K562 (cell line): ENCODE measurements around the gene RSRC1. TPM values are rescaled to one million over a fixed set of nuclear protein-coding genes. Genes with fewer than 3 reads are reported as not detected.

Experiments
- ARID1B ChIP-seq: fragments of 450-650 bp; IDR thresholded peaks from 2 replicates; pipeline ENCODE4 v1.6.1; 2016; ENCODE audit warnings: antibody characterized with exemption, mild to moderate bottlenecking, inconsistent platforms
- CREB3L1 ChIP-seq: fragments of 450-650 bp; IDR thresholded peaks from 2 replicates; pipeline ENCODE4 v1.6.1; 2014; ENCODE audit warnings: low read depth, mild to moderate bottlenecking, moderate library complexity, borderline replicate concordance
- E2F1 ChIP-seq: sonication (generic); formaldehyde crosslinking; IDR thresholded peaks from 2 replicates; pipeline ENCODE4 v1.8.1; 2023; ENCODE audit warnings: mild to moderate bottlenecking, missing genetic modification reagents, moderate library complexity
- FIP1L1 ChIP-seq: fragments of 200-400 bp; formaldehyde crosslinking; IDR thresholded peaks from 2 replicates; pipeline ENCODE4 v1.6.1; 2018; ENCODE audit warnings: mild to moderate bottlenecking, low read depth, low read length; ENCODE audit not compliant: poor library complexity, severe bottlenecking
- HNRNPLL ChIP-seq: fragments of 200-400 bp; formaldehyde crosslinking; IDR thresholded peaks from 2 replicates; pipeline ENCODE4 v1.6.1; 2017; ENCODE audit warnings: low read length, low read depth, mild to moderate bottlenecking; ENCODE audit not compliant: poor library complexity, severe bottlenecking
- KLF1 ChIP-seq: fragments of 450-650 bp; IDR thresholded peaks from 2 replicates; pipeline ENCODE4 v1.6.1; 2016; ENCODE audit warnings: missing genetic modification characterization, missing compliant biosample characterization
- MTA3 ChIP-seq: fragments of 450-650 bp; formaldehyde crosslinking; IDR thresholded peaks from 2 replicates; pipeline ENCODE4 v1.6.1; 2017; ENCODE audit warnings: mild to moderate bottlenecking, borderline replicate concordance
- NBN ChIP-seq: fragments of 450-650 bp; IDR thresholded peaks from 2 replicates; pipeline ENCODE4 v1.6.1; 2016; ENCODE audit warnings: low read depth, mild to moderate bottlenecking
- NR2C2 ChIP-seq, 2 experiments: fragments of 200-800 bp in 1 of 2; sonication (Bioruptor generic) in 1 of 2; sonication (generic) in 1 of 2; formaldehyde crosslinking in 1 of 2; IDR thresholded peaks; 2 replicates each; pipeline versions ENCODE4 v1.6.1 to v1.8.0; 2016 to 2022; ENCODE audit warnings: mild to moderate bottlenecking in 1 of 2, missing compliant biosample characterization in 1 of 2, missing genetic modification characterization in 1 of 2, missing genetic modification reagents in 1 of 2
- POLR2B ChIP-seq: fragments of 450-650 bp; IDR thresholded peaks from 2 replicates; pipeline ENCODE4 v1.6.1; 2018; ENCODE audit warnings: low read depth; ENCODE audit not compliant: partially characterized antibody
- SMARCA5 ChIP-seq: fragments of 450-650 bp; IDR thresholded peaks from 2 replicates; pipeline ENCODE4 v1.6.1; 2016
- TOE1 ChIP-seq, 2 experiments: fragments of 450-650 bp in 1 of 2; sonication (generic) in 1 of 2; formaldehyde crosslinking in 1 of 2; IDR thresholded peaks; 2 replicates each; pipeline versions ENCODE4 v1.7.1 to v1.8.0; 2016 to 2022; ENCODE audit warnings: borderline replicate concordance in 2 of 2, mild to moderate bottlenecking in 2 of 2, antibody characterized with exemption in 1 of 2, inconsistent platforms in 1 of 2, low read depth in 1 of 2, missing genetic modification reagents in 1 of 2, moderate library complexity in 1 of 2
- ZNF695 ChIP-seq: fragments of 450-650 bp; formaldehyde crosslinking; IDR thresholded peaks from 2 replicates; pipeline ENCODE4 v1.4.0; 2020; ENCODE audit warnings: mild to moderate bottlenecking, moderate library complexity
- polyA plus RNA-seq, 8 experiments: library from polyadenylated mRNA; depleted of rRNA in 4 of 8; stranded (reverse) in 5 of 8; unstranded in 3 of 8; fragments of >200 nt; fragmentation: Nextera tagmentation in 2 of 8; fragmentation: Illumina TruSeq in 1 of 8; extraction: Ambion mirVana in 2 of 8; extraction: Trizol in 1 of 8; gene quantifications; 2 replicates each; pipeline versions ENCODE4 v1.2.1 to v1.2.3, GENCODE V29; 2011 to 2014; ENCODE audit warnings: inconsistent platforms in 1 of 8, missing spikeins in 1 of 8
- total RNA-seq, 7 experiments: library from RNA; depleted of rRNA in 6 of 7; stranded (reverse); fragments of >200 nt in 6 of 7; fragmentation: Illumina TruSeq in 2 of 7; extraction: Trizol in 2 of 7; gene quantifications; 2 replicates each; pipeline versions ENCODE4 v1.2.1 to v1.2.3, GENCODE V29; 2011 to 2021; ENCODE audit warnings: low replicate concordance in 1 of 7
- TF ChIP-seq, protein P1 (sequence below), 3 experiments: fragments of 200-800 bp in 1 of 3; fragments of 250-450 bp in 1 of 3; fragments of 450-650 bp in 1 of 3; sonication (Bioruptor Pico) in 1 of 3; sonication (Bioruptor generic) in 1 of 3; formaldehyde crosslinking in 1 of 3; IDR thresholded peaks; 2 replicates each; pipeline versions ENCODE4 v1.6.1 to v1.8.0; 2016 to 2022; ENCODE audit warnings: mild to moderate bottlenecking in 2 of 3, missing genetic modification characterization in 2 of 3, missing compliant biosample characterization in 1 of 3, moderate library complexity in 1 of 3
- TF ChIP-seq, protein P2 (sequence below): fragments of 250-450 bp; sonication (Bioruptor Pico); IDR thresholded peaks from 2 replicates; pipeline ENCODE4 v1.4.0; 2020; ENCODE audit warnings: mild to moderate bottlenecking, moderate library complexity

Gene RSRC1
- total and polyA plus RNA-seq, 9 of the 15 experiments (the other 6 are each of a cell fraction or from before 2014, with no cell fraction given) = 19.3 to 128 (median 75.5) TPM

GRCh38 chr3:158570999-158571702 lies 461.3 kb downstream of the RSRC1 start, which contains the start of gene MLF1 (continued):
- peak; percentile 40; the same call in 1 of the 2 replicates for TF ChIP-seq SMARCA5
- 0 out of 2 replicates have a peak, but pooled peaks have one; percentile 25 for TF ChIP-seq TOE1 (IDR thresholded peaks at IDR 0.05; ENCODE audit: borderline replicate concordance)
- no peak for TF ChIP-seq TOE1 (CRISPR knock-in tag; IDR thresholded peaks at IDR 0.05; ENCODE audit: borderline replicate concordance, low read depth)
- peak; percentile 92; the same call in 1 of the 2 replicates for TF ChIP-seq NBN
- TF ChIP-seq POLR2B = peak; percentile 48
- TF ChIP-seq ARID1B = 0 out of 2 replicates have a peak, but pooled peaks have one; percentile 10
- TF ChIP-seq HNRNPLL = peak; percentile 66
- TF ChIP-seq NR2C2 (CRISPR knock-in tag; IDR thresholded peaks at IDR 0.05) = no peak; the same call in 1 of the 2 replicates
- TF ChIP-seq NR2C2 (tag; IDR thresholded peaks at IDR 0.05) = peak; percentile 37; the same call in 1 of the 2 replicates
- TF ChIP-seq KLF1 = no peak
- peak; percentile 41; the same call in 1 of the 2 replicates for TF ChIP-seq MTA3
- TF ChIP-seq, protein P1, sequence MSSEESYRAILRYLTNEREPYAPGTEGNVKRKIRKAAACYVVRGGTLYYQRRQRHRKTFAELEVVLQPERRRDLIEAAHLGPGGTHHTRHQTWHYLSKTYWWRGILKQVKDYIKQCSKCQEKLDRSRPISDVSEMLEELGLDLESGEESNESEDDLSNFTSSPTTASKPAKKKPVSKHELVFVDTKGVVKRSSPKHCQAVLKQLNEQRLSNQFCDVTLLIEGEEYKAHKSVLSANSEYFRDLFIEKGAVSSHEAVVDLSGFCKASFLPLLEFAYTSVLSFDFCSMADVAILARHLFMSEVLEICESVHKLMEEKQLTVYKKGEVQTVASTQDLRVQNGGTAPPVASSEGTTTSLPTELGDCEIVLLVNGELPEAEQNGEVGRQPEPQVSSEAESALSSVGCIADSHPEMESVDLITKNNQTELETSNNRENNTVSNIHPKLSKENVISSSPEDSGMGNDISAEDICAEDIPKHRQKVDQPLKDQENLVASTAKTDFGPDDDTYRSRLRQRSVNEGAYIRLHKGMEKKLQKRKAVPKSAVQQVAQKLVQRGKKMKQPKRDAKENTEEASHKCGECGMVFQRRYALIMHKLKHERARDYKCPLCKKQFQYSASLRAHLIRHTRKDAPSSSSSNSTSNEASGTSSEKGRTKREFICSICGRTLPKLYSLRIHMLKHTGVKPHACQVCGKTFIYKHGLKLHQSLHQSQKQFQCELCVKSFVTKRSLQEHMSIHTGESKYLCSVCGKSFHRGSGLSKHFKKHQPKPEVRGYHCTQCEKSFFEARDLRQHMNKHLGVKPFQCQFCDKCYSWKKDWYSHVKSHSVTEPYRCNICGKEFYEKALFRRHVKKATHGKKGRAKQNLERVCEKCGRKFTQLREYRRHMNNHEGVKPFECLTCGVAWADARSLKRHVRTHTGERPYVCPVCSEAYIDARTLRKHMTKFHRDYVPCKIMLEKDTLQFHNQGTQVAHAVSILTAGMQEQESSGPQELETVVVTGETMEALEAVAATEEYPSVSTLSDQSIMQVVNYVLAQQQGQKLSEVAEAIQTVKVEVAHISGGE (CRISPR knock-in tag; IDR thresholded peaks at IDR 0.05) = no peak
- TF ChIP-seq ZNF695 (CRISPR knock-in tag) = no peak
- peak; percentile 27 for TF ChIP-seq FIP1L1
- TF ChIP-seq E2F1 = peak; percentile 86; the same call in 1 of the 2 replicates
- TF ChIP-seq, protein P2, sequence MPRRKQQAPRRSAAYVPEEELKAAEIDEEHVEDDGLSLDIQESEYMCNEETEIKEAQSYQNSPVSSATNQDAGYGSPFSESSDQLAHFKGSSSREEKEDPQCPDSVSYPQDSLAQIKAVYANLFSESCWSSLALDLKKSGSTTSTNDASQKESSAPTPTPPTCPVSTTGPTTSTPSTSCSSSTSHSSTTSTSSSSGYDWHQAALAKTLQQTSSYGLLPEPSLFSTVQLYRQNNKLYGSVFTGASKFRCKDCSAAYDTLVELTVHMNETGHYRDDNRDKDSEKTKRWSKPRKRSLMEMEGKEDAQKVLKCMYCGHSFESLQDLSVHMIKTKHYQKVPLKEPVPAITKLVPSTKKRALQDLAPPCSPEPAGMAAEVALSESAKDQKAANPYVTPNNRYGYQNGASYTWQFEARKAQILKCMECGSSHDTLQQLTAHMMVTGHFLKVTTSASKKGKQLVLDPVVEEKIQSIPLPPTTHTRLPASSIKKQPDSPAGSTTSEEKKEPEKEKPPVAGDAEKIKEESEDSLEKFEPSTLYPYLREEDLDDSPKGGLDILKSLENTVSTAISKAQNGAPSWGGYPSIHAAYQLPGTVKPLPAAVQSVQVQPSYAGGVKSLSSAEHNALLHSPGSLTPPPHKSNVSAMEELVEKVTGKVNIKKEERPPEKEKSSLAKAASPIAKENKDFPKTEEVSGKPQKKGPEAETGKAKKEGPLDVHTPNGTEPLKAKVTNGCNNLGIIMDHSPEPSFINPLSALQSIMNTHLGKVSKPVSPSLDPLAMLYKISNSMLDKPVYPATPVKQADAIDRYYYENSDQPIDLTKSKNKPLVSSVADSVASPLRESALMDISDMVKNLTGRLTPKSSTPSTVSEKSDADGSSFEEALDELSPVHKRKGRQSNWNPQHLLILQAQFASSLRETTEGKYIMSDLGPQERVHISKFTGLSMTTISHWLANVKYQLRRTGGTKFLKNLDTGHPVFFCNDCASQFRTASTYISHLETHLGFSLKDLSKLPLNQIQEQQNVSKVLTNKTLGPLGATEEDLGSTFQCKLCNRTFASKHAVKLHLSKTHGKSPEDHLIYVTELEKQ (CRISPR knock-in tag) = no peak
- peak; percentile 79; the same call in 1 of the 2 replicates for TF ChIP-seq CREB3L1
